T-helper 17 cell (primary cell): ENCODE results near the gene MCM10. TPM values are rescaled to one million over a fixed set of nuclear protein-coding genes. Genes with fewer than 3 reads are reported as not detected.

Experiments
- ATAC-seq: fragments of 150-1000 bp; cut with Tn5 transposase; 2 replicates; pipeline ENCODE4 v1.10.0; 2021; ENCODE audit warnings: mild to moderate bottlenecking, moderate library complexity
- DNase-seq, 3 donors: peaks; one replicate each; pipeline versions ENCODE4 v3.0.0 to v3.0.0-alpha.2; 2020 to 2021
- H3K9me3 ChIP-seq: one replicate; pipeline ENCODE4 v1.7.0; 2013; ENCODE audit warnings: low read length, mild to moderate bottlenecking; ENCODE audit not compliant: control insufficient read depth, poor library complexity, severe bottlenecking
- H3K27ac Mint-ChIP-seq: one replicate; pipeline ENCODE4 v1.8.0; 2022; ENCODE audit warnings: mild to moderate bottlenecking, moderate library complexity, mixed read lengths
- H3K27me3 Mint-ChIP-seq: one replicate; pipeline ENCODE4 v1.8.0; 2022; ENCODE audit warnings: mixed read lengths
- H3K36me3 Mint-ChIP-seq: one replicate; pipeline ENCODE4 v1.8.0; 2022; ENCODE audit warnings: low read depth, mixed read lengths
- H3K4me1 Mint-ChIP-seq: one replicate; pipeline ENCODE4 v1.8.0; 2022; ENCODE audit warnings: mild to moderate bottlenecking, mixed read lengths
- H3K4me3 Mint-ChIP-seq: one replicate; pipeline ENCODE4 v1.8.0; 2022; ENCODE audit warnings: mild to moderate bottlenecking, moderate library complexity, mixed read lengths
- total RNA-seq, 4 donors: library from RNA in 2 of 4; stranded (reverse) in 2 of 4; gene quantifications; one replicate each; pipeline ENCODE4 v1.2.3 and lab custom pipeline; 2022 to 2026

The MCM10 gene
- total RNA-seq, 2 donors from 2014 or later, result 0.34 to 0.47 TPM

GRCh38 chr10:13213163-13213562 lies 51.8 kb downstream of the MCM10 start:
- no peaks in the 10 kb centered on the region for H3K9me3 ChIP-seq
- no peaks in the 10 kb centered on the region for H3K27me3 Mint-ChIP-seq
- no peak for ATAC-seq
- H3K36me3 Mint-ChIP-seq, result no peaks in the 10 kb centered on the region
- no peak for DNase-seq
- H3K4me1 Mint-ChIP-seq, result no peaks in the 10 kb centered on the region
- H3K4me3 Mint-ChIP-seq, result no peak overlapping the region
- no peak overlapping the region for H3K27ac Mint-ChIP-seq

- H3K27ac Mint-ChIP-seq, result no peak overlapping the region
- H3K4me1 Mint-ChIP-seq, result no peaks in the 10 kb centered on the region
- no peak overlapping the region for H3K4me3 Mint-ChIP-seq
- ATAC-seq, result no peak
- no peaks in the 10 kb centered on the region for H3K27me3 Mint-ChIP-seq
- no peaks in the 10 kb centered on the region for H3K9me3 ChIP-seq
- H3K36me3 Mint-ChIP-seq, result no peaks in the 10 kb centered on the region
- DNase-seq, result no peak
Measured at GRCh38 chr10:13218878-13219277, 57.5 kb downstream of the MCM10 start.

- H3K4me3 Mint-ChIP-seq, result no peak overlapping the region
- no peak for DNase-seq
- H3K9me3 ChIP-seq, result no peaks in the 10 kb centered on the region
- ATAC-seq, result no peak
- no peaks in the 10 kb centered on the region for H3K4me1 Mint-ChIP-seq
- no peaks in the 10 kb centered on the region for H3K36me3 Mint-ChIP-seq
- H3K27ac Mint-ChIP-seq, result no peak overlapping the region
- no peaks in the 10 kb centered on the region for H3K27me3 Mint-ChIP-seq
Measured at GRCh38 chr10:13219685-13220670, 58.6 kb downstream of the MCM10 start.

GRCh38 chr10:13221572-13221971 lies 60.2 kb downstream of the MCM10 start:
- H3K9me3 ChIP-seq, result no peaks in the 10 kb centered on the region
- Mint-ChIP-seq H3K27ac (no peak overlapping the region), H3K4me3 (no peak overlapping the region), H3K27me3 (no peaks in the 10 kb centered on the region), H3K4me1 (no peaks in the 10 kb centered on the region), H3K36me3 (no peaks in the 10 kb centered on the region)
- DNase-seq, result no peak
- no peak for ATAC-seq

GRCh38 chr10:13222151-13222550 lies 60.8 kb downstream of the MCM10 start:
- H3K9me3 ChIP-seq, result no peaks in the 10 kb centered on the region
- no peak for ATAC-seq
- no peak for DNase-seq
- H3K4me3 Mint-ChIP-seq, result no peak overlapping the region
- no peaks in the 10 kb centered on the region for H3K27me3 Mint-ChIP-seq
- no peak overlapping the region for H3K27ac Mint-ChIP-seq
- no peaks in the 10 kb centered on the region for H3K4me1 Mint-ChIP-seq
- H3K36me3 Mint-ChIP-seq, result no peaks in the 10 kb centered on the region

- Mint-ChIP-seq H3K27ac (no peak overlapping the region), H3K36me3 (no peaks in the 10 kb centered on the region), H3K4me3 (no peak overlapping the region), H3K4me1 (no peaks in the 10 kb centered on the region), H3K27me3 (no peaks in the 10 kb centered on the region)
- ATAC-seq (no peak), DNase-seq (no peak)
- H3K9me3 ChIP-seq, result no peaks in the 10 kb centered on the region
Measured at GRCh38 chr10:13222566-13222965, 61.2 kb downstream of the MCM10 start.

- DNase-seq, result no peak
- ATAC-seq, result no peak
- H3K9me3 ChIP-seq, result no peaks in the 10 kb centered on the region
- no peaks in the 10 kb centered on the region for H3K27me3 Mint-ChIP-seq
- H3K4me1 Mint-ChIP-seq, result no peaks in the 10 kb centered on the region
- H3K27ac Mint-ChIP-seq, result no peak overlapping the region
- H3K36me3 Mint-ChIP-seq, result no peaks in the 10 kb centered on the region
- no peak overlapping the region for H3K4me3 Mint-ChIP-seq
Measured at GRCh38 chr10:13223241-13223640, 61.9 kb downstream of the MCM10 start.

GRCh38 chr10:13224210-13224995 lies 63.0 kb downstream of the MCM10 start:
- ATAC-seq (no peak), DNase-seq (no peak)
- Mint-ChIP-seq H3K36me3 (no peaks in the 10 kb centered on the region), H3K4me1 (no peaks in the 10 kb centered on the region), H3K27me3 (peaks cover under 1% of the 10 kb centered on the region), H3K27ac (no peak overlapping the region), H3K4me3 (no peak overlapping the region)
- H3K9me3 ChIP-seq, result no peaks in the 10 kb centered on the region

GRCh38 chr10:13225601-13226000 lies 64.2 kb downstream of the MCM10 start:
- Mint-ChIP-seq H3K4me1 (no peaks in the 10 kb centered on the region), H3K27me3 (peaks cover 10% of the 10 kb centered on the region), H3K27ac (no peak overlapping the region), H3K36me3 (no peaks in the 10 kb centered on the region), H3K4me3 (no peak overlapping the region)
- no peaks in the 10 kb centered on the region for H3K9me3 ChIP-seq
- no peak for DNase-seq
- no peak for ATAC-seq

GRCh38 chr10:13227031-13227430 lies 65.7 kb downstream of the MCM10 start:
- Mint-ChIP-seq H3K4me3 (no peak overlapping the region), H3K27ac (no peak overlapping the region), H3K36me3 (no peaks in the 10 kb centered on the region), H3K27me3 (peaks cover 10% of the 10 kb centered on the region), H3K4me1 (no peaks in the 10 kb centered on the region)
- ATAC-seq (no peak), DNase-seq (no peak)
- no peaks in the 10 kb centered on the region for H3K9me3 ChIP-seq

GRCh38 chr10:13231190-13231589 lies 69.8 kb downstream of the MCM10 start:
- no peak for ATAC-seq
- Mint-ChIP-seq H3K27ac (no peak overlapping the region), H3K4me3 (no peak overlapping the region), H3K27me3 (peaks cover 18% of the 10 kb centered on the region), H3K4me1 (no peaks in the 10 kb centered on the region), H3K36me3 (no peaks in the 10 kb centered on the region)
- no peak for DNase-seq
- no peaks in the 10 kb centered on the region for H3K9me3 ChIP-seq

GRCh38 chr10:13231808-13232207 lies 70.5 kb downstream of the MCM10 start:
- H3K4me3 Mint-ChIP-seq, result no peak overlapping the region
- no peaks in the 10 kb centered on the region for H3K36me3 Mint-ChIP-seq
- H3K27ac Mint-ChIP-seq, result no peak overlapping the region
- no peak for DNase-seq
- H3K4me1 Mint-ChIP-seq, result no peaks in the 10 kb centered on the region
- ATAC-seq, result no peak
- H3K9me3 ChIP-seq, result no peaks in the 10 kb centered on the region
- peaks cover 18% of the 10 kb centered on the region for H3K27me3 Mint-ChIP-seq

- Mint-ChIP-seq H3K36me3 (no peaks in the 10 kb centered on the region), H3K27ac (no peak overlapping the region), H3K4me1 (peaks cover 2% of the 10 kb centered on the region), H3K4me3 (no peak overlapping the region), H3K27me3 (peaks cover 18% of the 10 kb centered on the region)
- no peak for DNase-seq
- no peaks in the 10 kb centered on the region for H3K9me3 ChIP-seq
- no peak for ATAC-seq
Measured at GRCh38 chr10:13233358-13233757, 72.0 kb downstream of the MCM10 start.
